Panc1 (cell line): Measurements from ENCODE around the gene RCL1. TPM values are rescaled to one million over a fixed set of nuclear protein-coding genes. Genes with fewer than 3 reads are reported as not detected.

Experiments
- ATAC-seq: fragments of 200-7000 bp; cut with Tn5 transposase; 2 replicates; pipeline ENCODE4 v1.9.1; 2020; ENCODE audit warnings: mild to moderate bottlenecking, moderate library complexity
- BruUV-seq: library from RNA; stranded (reverse); fragments of 400-500 nt; replicated peaks from 2 replicates; lab custom pipeline; 2021; lab: Mats Ljungman, UMichigan
- CTCF ChIA-PET: fragments of 300-600 bp; sonication (Branson Sonifier 250); formaldehyde crosslinking; loops from one replicate; lab custom pipeline; 2022; ENCODE audit warnings: antibody characterized with exemption; lab: Charles Lee
- POLR2A ChIA-PET: fragments of 300-600 bp; sonication (Branson Sonifier 250); formaldehyde crosslinking; loops from one replicate; lab custom pipeline; 2022; ENCODE audit warnings: antibody characterized with exemption; lab: Charles Lee
- DNase-seq: peaks from one replicate; pipeline ENCODE4 v3.0.0-alpha.2; 2010; ENCODE audit warnings: low read depth, low spot score
- H3K27ac ChIP-seq: 2 replicates; pipeline ENCODE4 v1.5.1; 2011; ENCODE audit warnings: mild to moderate bottlenecking, low read length, inconsistent platforms
- H3K27me3 ChIP-seq: fragments of 200-500 bp; sonication (Bioruptor generic); 2 replicates; pipeline ENCODE4 v1.6.0; 2014; ENCODE audit warnings: low read length, inconsistent platforms; ENCODE audit not compliant: control insufficient read depth, insufficient read depth
- H3K36me3 ChIP-seq: fragments of 200-500 bp; sonication (Bioruptor generic); 2 replicates; pipeline ENCODE4 v1.5.1; 2014; ENCODE audit warnings: inconsistent platforms, mild to moderate bottlenecking, low read length, moderate library complexity; ENCODE audit not compliant: control insufficient read depth, insufficient read depth
- H3K4me1 ChIP-seq: 2 replicates; pipeline ENCODE4 v1.5.1; 2011; ENCODE audit warnings: inconsistent platforms, mild to moderate bottlenecking, low read length, moderate library complexity; ENCODE audit not compliant: control insufficient read depth, insufficient read depth
- H3K4me3 ChIP-seq, 2 experiments: 2 replicates each; pipeline ENCODE4 v1.5.1; 2011 to 2012; ENCODE audit warnings: low read depth in 2 of 2, low read length in 2 of 2, mild to moderate bottlenecking in 2 of 2, inconsistent platforms in 1 of 2, moderate library complexity in 1 of 2
- H3K9me3 ChIP-seq: fragments of 200-500 bp; sonication (Bioruptor generic); 2 replicates; pipeline ENCODE4 v1.5.1; 2014; ENCODE audit warnings: low read depth, mild to moderate bottlenecking, inconsistent platforms, low read length, moderate library complexity; ENCODE audit not compliant: control insufficient read depth, insufficient read depth
- CTCF ChIP-seq: fragments of 450-650 bp; IDR thresholded peaks from 2 replicates; pipeline ENCODE4 v1.5.1; 2017; ENCODE audit warnings: mild to moderate bottlenecking
- POLR2AphosphoS5 ChIP-seq: IDR thresholded peaks from 2 replicates; pipeline ENCODE4 v1.6.1; 2012; ENCODE audit warnings: mild to moderate bottlenecking, low read depth, low read length, moderate library complexity
- REST ChIP-seq, 2 experiments: IDR thresholded peaks; 2 replicates each; pipeline ENCODE4 v1.6.1; 2011 to 2012; ENCODE audit warnings: low read depth in 2 of 2, control low read depth in 1 of 2, low read length in 1 of 2, mild to moderate bottlenecking in 1 of 2, moderate library complexity in 1 of 2; ENCODE audit not compliant: insufficient read depth in 1 of 2
- SIN3A ChIP-seq: IDR thresholded peaks from 2 replicates; pipeline ENCODE4 v1.6.1; 2012; ENCODE audit warnings: low read depth, mild to moderate bottlenecking, low read length, moderate library complexity, borderline replicate concordance; ENCODE audit not compliant: insufficient read depth
- TCF7L2 ChIP-seq: IDR thresholded peaks from 2 replicates; pipeline ENCODE4 v1.6.1; 2011; ENCODE audit warnings: mild to moderate bottlenecking, low read depth, low read length, inconsistent platforms
- in situ Hi-C: cut with HindIII; loops from 2 replicates; pipeline ENCODE4 v1.10.0; 2016; ENCODE audit warnings: low sequenced_read_pairs, low pct_unique_long_range_greater_than_20kb
- intact Hi-C: fragments of 100-400 bp; cut with micrococcal nuclease; formaldehyde crosslinking; loops from one replicate; pipeline ENCODE4 v1.10.0; 2022; ENCODE audit not compliant: unreplicated experiment
- total RNA-seq: library from RNA; stranded (reverse); gene quantifications from one replicate; pipeline ENCODE4 v1.2.1, GENCODE V29; 2021; ENCODE audit not compliant: unreplicated experiment

Gene RCL1
- total RNA-seq, 1 experiment from 2014 or later = 11.2 TPM

GRCh38 chr9:4827224-4827623, 34.5 kb downstream of the RCL1 start:
- no peak overlapping the region for H3K4me3 ChIP-seq
- H3K4me1 ChIP-seq = no peaks in the 10 kb centered on the region
- H3K27me3 ChIP-seq = no peaks in the 10 kb centered on the region
- POLR2A ChIA-PET = no interaction called here
- intact Hi-C loops (no loop called here), in situ Hi-C loops (no loop called here)
- CTCF ChIA-PET = no interaction called here
- H3K9me3 ChIP-seq = no peaks in the 10 kb centered on the region
- no TSS peak for BruUV-seq
- H3K36me3 ChIP-seq = no peaks in the 10 kb centered on the region
- no peak for TF ChIP-seq CTCF
- no peak for TF ChIP-seq REST (IDR thresholded peaks at IDR 0.05; ENCODE audit: insufficient read depth in 1 of 2, low read depth in 2 of 2, low read length in 1 of 2)
- no peak for TF ChIP-seq TCF7L2
- no peak for TF ChIP-seq POLR2AphosphoS5
- no peak for TF ChIP-seq SIN3A
- no peak overlapping the region for H3K27ac ChIP-seq
- ATAC-seq (no peak), DNase-seq (no peak)

GRCh38 chr9:4828761-4829160, 36.0 kb downstream of the RCL1 start:
- Histone ChIP-seq H3K36me3 (no peaks in the 10 kb centered on the region), H3K4me3 (no peak overlapping the region), H3K4me1 (no peaks in the 10 kb centered on the region), H3K27me3 (no peaks in the 10 kb centered on the region), H3K9me3 (no peaks in the 10 kb centered on the region), H3K27ac (no peak overlapping the region)
- ChIA-PET CTCF (no interaction called here), POLR2A (interaction anchor here (0.5 kb wide), 1 partner anchor 83 kb away, joined by 4 read pairs; no protein-coding TSS in a partner anchor)
- TF ChIP-seq SIN3A (no peak), REST (IDR thresholded peaks at IDR 0.05; ENCODE audit: insufficient read depth in 1 of 2, low read depth in 2 of 2, low read length in 1 of 2) (no peak), POLR2AphosphoS5 (no peak), TCF7L2 (no peak), CTCF (no peak)
- intact Hi-C loops (no loop called here), in situ Hi-C loops (no loop called here)
- BruUV-seq = no TSS peak
- DNase-seq = no peak
- no peak for ATAC-seq
